Measurements from ENCODE around the gene GIMAP8.

The GIMAP8 gene

GRCh38 chr7:150450491-150451001 lies at the start of gene GIMAP8:
TSS of gene GIMAP8 (plus strand) at chr7:150450630. CDS start at chr7:150466699, 16,069 bp downstream.
- peak; percentile 72 for DNase-seq

- no peak for DNase-seq
Measured at GRCh38 chr7:150400788-150401423, 49.5 kb upstream of the GIMAP8 start.

- no peak for DNase-seq
Measured at GRCh38 chr7:150401424-150401790, 49.0 kb upstream of the GIMAP8 start.

- DNase-seq, result no peak
Measured at GRCh38 chr7:150401861-150402631, 48.4 kb upstream of the GIMAP8 start.

- no peak for DNase-seq
Measured at GRCh38 chr7:150402671-150403321, 47.6 kb upstream of the GIMAP8 start.

GRCh38 chr7:150403376-150404171 lies 46.9 kb upstream of the GIMAP8 start:
- DNase-seq, result no peak

GRCh38 chr7:150404172-150404804 lies 46.1 kb upstream of the GIMAP8 start:
- DNase-seq, result no peak

- peak; percentile 84 for DNase-seq
Measured at GRCh38 chr7:150404805-150405583, 45.4 kb upstream of the GIMAP8 start.

GRCh38 chr7:150405584-150406311 lies 44.7 kb upstream of the GIMAP8 start:
- peak; percentile 62 for DNase-seq

GRCh38 chr7:150406312-150406566 lies 44.2 kb upstream of the GIMAP8 start:
- DNase-seq, result no peak

GRCh38 chr7:150406567-150407421 lies 43.6 kb upstream of the GIMAP8 start:
- peak; percentile 58 for DNase-seq

- DNase-seq, result no peak
Measured at GRCh38 chr7:150407588-150408392, 42.6 kb upstream of the GIMAP8 start.

- DNase-seq, result no peak
Measured at GRCh38 chr7:150408393-150409299, 41.8 kb upstream of the GIMAP8 start.

GRCh38 chr7:150409300-150410030 lies 41.0 kb upstream of the GIMAP8 start:
- DNase-seq, result no peak

GRCh38 chr7:150410131-150410530 lies 40.3 kb upstream of the GIMAP8 start:
- DNase-seq, result no peak

- DNase-seq, result no peak
Measured at GRCh38 chr7:150410680-150411346, 39.6 kb upstream of the GIMAP8 start.

GRCh38 chr7:150411606-150412005 lies 38.8 kb upstream of the GIMAP8 start:
- no peak for DNase-seq
